Measurements from ENCODE around the gene ENAH.

Gene ENAH

DNA sequence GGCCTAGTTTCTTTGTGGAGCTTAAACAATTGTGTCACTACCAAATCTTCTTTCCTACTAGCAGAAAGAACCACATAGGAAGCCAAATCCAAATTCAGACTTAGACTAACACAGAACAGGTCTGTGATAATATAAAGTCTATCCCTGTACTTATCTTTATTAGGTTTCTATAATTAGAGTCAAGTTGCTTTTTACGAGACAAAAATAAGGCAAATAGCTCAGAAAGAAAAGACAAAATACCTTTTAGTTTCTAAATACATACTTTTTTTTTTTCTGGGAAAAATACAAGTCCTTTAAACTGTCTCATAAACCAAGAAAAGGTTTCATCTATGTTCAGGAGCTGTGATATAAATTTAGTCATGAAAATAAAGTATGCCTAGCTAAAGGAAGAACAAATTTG is 146.2 kb downstream of the ENAH start:
- Histone ChIP-seq H3K36me3 (ENCODE audit: control insufficient read depth, low read length) (no peaks in the 10 kb centered on the region), H3K4me3 (ENCODE audit: low read length) (no peak overlapping the region), H3F3A (ENCODE audit: control insufficient read depth, insufficient read depth) (no peaks in the 10 kb centered on the region), H3K4me2 (ENCODE audit: low read length) (no peak overlapping the region), H3K27ac (ENCODE audit: low read depth, low read length) (no peak overlapping the region), H3K79me2 (ENCODE audit: control insufficient read depth, low read length) (no peaks in the 10 kb centered on the region), H3K4me1 (ENCODE audit: control insufficient read depth, low read length) (no peaks in the 10 kb centered on the region), H3K27me3 (ENCODE audit: control insufficient read depth, low read length) (peaks cover 8% of the 10 kb centered on the region; the same call in 1 of the 2 replicates), H3K9me2 (replicated peaks; ENCODE audit: control insufficient read depth, low read length) (no peaks in the 10 kb centered on the region), H3K9me3 (ENCODE audit: control insufficient read depth, insufficient read depth, low read length) (no peaks in the 10 kb centered on the region), H4K20me1 (ENCODE audit: control insufficient read depth, insufficient read depth, low read depth, low read length) (no peaks in the 10 kb centered on the region)
- TF ChIP-seq EZH2phosphoT487 (IDR thresholded peaks at IDR 0.05; ENCODE audit: borderline replicate concordance, low read length), result no peak
- TF ChIP-seq, protein P1, sequence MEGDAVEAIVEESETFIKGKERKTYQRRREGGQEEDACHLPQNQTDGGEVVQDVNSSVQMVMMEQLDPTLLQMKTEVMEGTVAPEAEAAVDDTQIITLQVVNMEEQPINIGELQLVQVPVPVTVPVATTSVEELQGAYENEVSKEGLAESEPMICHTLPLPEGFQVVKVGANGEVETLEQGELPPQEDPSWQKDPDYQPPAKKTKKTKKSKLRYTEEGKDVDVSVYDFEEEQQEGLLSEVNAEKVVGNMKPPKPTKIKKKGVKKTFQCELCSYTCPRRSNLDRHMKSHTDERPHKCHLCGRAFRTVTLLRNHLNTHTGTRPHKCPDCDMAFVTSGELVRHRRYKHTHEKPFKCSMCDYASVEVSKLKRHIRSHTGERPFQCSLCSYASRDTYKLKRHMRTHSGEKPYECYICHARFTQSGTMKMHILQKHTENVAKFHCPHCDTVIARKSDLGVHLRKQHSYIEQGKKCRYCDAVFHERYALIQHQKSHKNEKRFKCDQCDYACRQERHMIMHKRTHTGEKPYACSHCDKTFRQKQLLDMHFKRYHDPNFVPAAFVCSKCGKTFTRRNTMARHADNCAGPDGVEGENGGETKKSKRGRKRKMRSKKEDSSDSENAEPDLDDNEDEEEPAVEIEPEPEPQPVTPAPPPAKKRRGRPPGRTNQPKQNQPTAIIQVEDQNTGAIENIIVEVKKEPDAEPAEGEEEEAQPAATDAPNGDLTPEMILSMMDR (IDR thresholded peaks at IDR 0.05; ENCODE audit: low read depth, low read length, poor library complexity, severe bottlenecking), result no peak

DNA sequence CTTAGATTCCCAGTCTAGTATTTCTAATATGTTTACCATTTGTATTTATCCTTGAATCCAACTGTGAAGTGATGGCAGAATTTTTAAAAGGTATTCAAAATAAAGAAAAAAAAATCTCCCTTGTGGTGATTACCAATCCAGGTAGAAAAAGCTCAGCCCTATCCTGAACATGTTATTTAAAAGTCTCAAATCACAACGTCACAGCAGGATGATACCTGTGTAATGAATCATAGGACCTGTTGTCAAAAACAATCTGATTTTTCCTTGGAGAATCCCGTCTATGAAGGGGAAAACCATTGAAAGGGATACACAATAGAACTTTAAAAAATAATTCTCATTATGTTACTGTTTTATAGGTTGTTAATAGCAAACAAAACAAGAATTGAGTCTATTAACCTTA is 148.1 kb downstream of the ENAH start:
- Histone ChIP-seq H3K27me3 (ENCODE audit: control insufficient read depth, low read length) (peaks cover 12% of the 10 kb centered on the region), H3K4me3 (ENCODE audit: low read length) (no peak overlapping the region), H3K4me2 (ENCODE audit: low read length) (no peak overlapping the region), H3K36me3 (ENCODE audit: control insufficient read depth, low read length) (no peaks in the 10 kb centered on the region), H3K9me3 (ENCODE audit: control insufficient read depth, insufficient read depth, low read length) (no peaks in the 10 kb centered on the region), H3K9me2 (replicated peaks; ENCODE audit: control insufficient read depth, low read length) (no peaks in the 10 kb centered on the region), H3K27ac (ENCODE audit: low read depth, low read length) (no peak overlapping the region), H3K79me2 (ENCODE audit: control insufficient read depth, low read length) (no peaks in the 10 kb centered on the region), H3K4me1 (ENCODE audit: control insufficient read depth, low read length) (no peaks in the 10 kb centered on the region), H4K20me1 (ENCODE audit: control insufficient read depth, insufficient read depth, low read depth, low read length) (no peaks in the 10 kb centered on the region), H3F3A (ENCODE audit: control insufficient read depth, insufficient read depth) (no peaks in the 10 kb centered on the region)
- no peak for TF ChIP-seq EZH2phosphoT487 (IDR thresholded peaks at IDR 0.05; ENCODE audit: borderline replicate concordance, low read length)
- TF ChIP-seq, protein P1 (IDR thresholded peaks at IDR 0.05; ENCODE audit: low read depth, low read length, poor library complexity, severe bottlenecking), result no peak

DNA sequence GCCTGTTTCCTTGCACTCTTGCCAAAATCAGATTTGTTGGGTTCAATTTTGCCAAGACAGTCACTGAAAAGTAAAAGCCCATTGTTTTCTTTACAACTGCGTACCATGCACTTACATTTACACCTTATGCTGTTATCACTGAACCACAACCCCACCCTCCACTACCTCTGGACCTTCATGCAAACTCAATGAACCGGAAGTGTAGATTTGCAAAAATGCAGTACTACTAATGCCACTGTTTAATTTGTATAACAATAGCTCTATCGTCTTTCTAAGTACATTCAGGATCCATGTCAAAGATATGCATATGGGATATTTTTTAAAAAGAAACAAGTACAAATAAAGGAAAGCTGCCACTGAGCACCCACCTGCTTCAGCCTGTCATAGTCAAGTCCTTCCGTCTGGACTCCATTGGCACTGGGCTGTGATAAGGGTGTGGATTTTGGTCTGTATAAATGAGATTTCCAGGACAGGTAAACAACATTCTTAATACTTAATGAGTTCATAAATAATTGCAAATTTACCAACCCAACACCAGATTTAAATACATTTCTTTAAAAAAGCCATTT is 152.2 kb downstream of the ENAH start:
- H3K9me3 ChIP-seq (ENCODE audit: control insufficient read depth, insufficient read depth, low read length), result no peaks in the 10 kb centered on the region
- no peaks in the 10 kb centered on the region for H3F3A ChIP-seq (ENCODE audit: control insufficient read depth, insufficient read depth)
- H3K4me1 ChIP-seq (ENCODE audit: control insufficient read depth, low read length), result no peaks in the 10 kb centered on the region
- no peaks in the 10 kb centered on the region for H3K79me2 ChIP-seq (ENCODE audit: control insufficient read depth, low read length)
- peaks cover 14% of the 10 kb centered on the region for H3K27me3 ChIP-seq (ENCODE audit: control insufficient read depth, low read length)
- H3K9me2 ChIP-seq (replicated peaks; ENCODE audit: control insufficient read depth, low read length), result no peaks in the 10 kb centered on the region
- no peak overlapping the region for H3K4me3 ChIP-seq (ENCODE audit: low read length)
- no peaks in the 10 kb centered on the region for H3K36me3 ChIP-seq (ENCODE audit: control insufficient read depth, low read length)
- no peak overlapping the region for H3K4me2 ChIP-seq (ENCODE audit: low read length)
- TF ChIP-seq, protein P1 (IDR thresholded peaks at IDR 0.05; ENCODE audit: low read depth, low read length, poor library complexity, severe bottlenecking), result no peak
- no peak for TF ChIP-seq EZH2phosphoT487 (IDR thresholded peaks at IDR 0.05; ENCODE audit: borderline replicate concordance, low read length)
- H4K20me1 ChIP-seq (ENCODE audit: control insufficient read depth, insufficient read depth, low read depth, low read length), result no peaks in the 10 kb centered on the region
- no peak overlapping the region for H3K27ac ChIP-seq (ENCODE audit: low read depth, low read length)
